Skeletal muscle tissue (tissue), 4 donors: Measurements from ENCODE around the gene TENM3. TPM values are rescaled to one million over a fixed set of nuclear protein-coding genes. Genes with fewer than 3 reads are reported as not detected.
"Not testable (repeated sequence)": the region's sequence is repeated elsewhere in the genome, so short reads cannot be mapped to it uniquely, and the experiment has no call there.

Source experiments
- H3K27ac ChIP-seq: one replicate; pipeline ENCODE4 v1.7.0; 2013; ENCODE audit warnings: mild to moderate bottlenecking, low read depth, low read length, inconsistent platforms
- H3K27me3 ChIP-seq, 3 donors: one replicate each; pipeline ENCODE4 v1.7.0; 2013; ENCODE audit warnings: low read length in 3 of 3; ENCODE audit not compliant: control insufficient read depth in 3 of 3, insufficient read depth in 3 of 3
- H3K36me3 ChIP-seq, 3 donors: one replicate each; pipeline ENCODE4 v1.7.0; 2013; ENCODE audit warnings: low read length in 3 of 3; ENCODE audit not compliant: control insufficient read depth in 3 of 3, insufficient read depth in 3 of 3
- H3K4me1 ChIP-seq, 3 donors: one replicate each; pipeline ENCODE4 v1.7.0; 2013; ENCODE audit warnings: low read length in 3 of 3, mild to moderate bottlenecking in 3 of 3; ENCODE audit not compliant: control insufficient read depth in 3 of 3, insufficient read depth in 3 of 3
- H3K4me3 ChIP-seq, 3 donors: one replicate each; pipeline ENCODE4 v1.7.0; 2013; ENCODE audit warnings: low read length in 3 of 3
- H3K9ac ChIP-seq, 3 donors: one replicate each; pipeline ENCODE4 v1.7.0; 2013; ENCODE audit warnings: low read length in 3 of 3, mild to moderate bottlenecking in 3 of 3, moderate library complexity in 2 of 3, low read depth in 1 of 3
- H3K9me3 ChIP-seq, 3 donors: one replicate each; pipeline ENCODE4 v1.7.0; 2013; ENCODE audit warnings: low read length in 3 of 3; ENCODE audit not compliant: control insufficient read depth in 3 of 3
- total RNA-seq: library from RNA; depleted of rRNA; stranded (reverse); fragments of >200 nt; gene quantifications from one replicate; pipeline ENCODE4 v1.2.3, GENCODE V29; 2014
- donor health status: Osteomylitis.

The TENM3 gene
- total RNA-seq, 1 donor from 2014 or later = 29.7 TPM

GRCh38 chr4:182814065-182814464 is 570.9 kb downstream of the TENM3 start:
- H3K36me3 ChIP-seq, H3K9ac ChIP-seq, H3K9me3 ChIP-seq, H3K27me3 ChIP-seq, H3K4me1 ChIP-seq, H3K27ac ChIP-seq, H3K4me3 ChIP-seq: not testable (repeated sequence)

- H3K27ac ChIP-seq = no peak overlapping the region
- no peaks in the 10 kb centered on the region for H3K9me3 ChIP-seq
- H3K9ac ChIP-seq = no peak overlapping the region
- no peaks in the 10 kb centered on the region for H3K36me3 ChIP-seq
- no peaks in the 10 kb centered on the region for H3K4me1 ChIP-seq
- H3K4me3 ChIP-seq = no peak overlapping the region
- H3K27me3 ChIP-seq = no peaks in the 10 kb centered on the region
Observed at GRCh38 chr4:182818926-182819730, 575.9 kb downstream of the TENM3 start.

GRCh38 chr4:182819751-182820150 is 576.5 kb downstream of the TENM3 start:
- no peak overlapping the region for H3K9ac ChIP-seq
- H3K4me1 ChIP-seq = no peaks in the 10 kb centered on the region
- H3K27ac ChIP-seq = no peak overlapping the region
- no peaks in the 10 kb centered on the region for H3K36me3 ChIP-seq
- no peaks in the 10 kb centered on the region for H3K9me3 ChIP-seq
- no peaks in the 10 kb centered on the region for H3K27me3 ChIP-seq
- H3K4me3 ChIP-seq = no peak overlapping the region

- Histone ChIP-seq H3K27me3 (no peaks in the 10 kb centered on the region), H3K4me3 (no peak overlapping the region), H3K9me3 (no peaks in the 10 kb centered on the region), H3K27ac (no peak overlapping the region), H3K9ac (no peak overlapping the region), H3K4me1 (no peaks in the 10 kb centered on the region), H3K36me3 (no peaks in the 10 kb centered on the region)
Observed at GRCh38 chr4:182822554-182822953, 579.4 kb downstream of the TENM3 start.

- Histone ChIP-seq H3K4me1 (no peaks in the 10 kb centered on the region), H3K4me3 (no peak overlapping the region), H3K27me3 (peaks cover 0 to 5% (median 0%) of the 10 kb centered on the region in 3 donors), H3K9ac (no peak overlapping the region), H3K9me3 (no peaks in the 10 kb centered on the region), H3K36me3 (no peaks in the 10 kb centered on the region), H3K27ac (no peak overlapping the region)
Observed at GRCh38 chr4:182823576-182823975, 580.4 kb downstream of the TENM3 start.

GRCh38 chr4:182825003-182825402 is 581.8 kb downstream of the TENM3 start:
- Histone ChIP-seq H3K9me3 (no peaks in the 10 kb centered on the region), H3K27me3 (peaks cover 0 to 8% (median 0%) of the 10 kb centered on the region in 3 donors), H3K4me1 (no peaks in the 10 kb centered on the region), H3K4me3 (no peak overlapping the region), H3K36me3 (no peaks in the 10 kb centered on the region), H3K9ac (no peak overlapping the region), H3K27ac (no peak overlapping the region)

- Histone ChIP-seq H3K36me3 (no peaks in the 10 kb centered on the region), H3K27ac (no peak overlapping the region), H3K4me1 (no peaks in the 10 kb centered on the region), H3K9me3 (peaks cover 0 to 2% (median 0%) of the 10 kb centered on the region in 3 donors), H3K9ac (no peak overlapping the region), H3K4me3 (no peak overlapping the region), H3K27me3 (peaks cover 0 to 9% (median 0%) of the 10 kb centered on the region in 3 donors)
Observed at GRCh38 chr4:182825786-182826185, 582.6 kb downstream of the TENM3 start.

GRCh38 chr4:182826391-182826790 is 583.2 kb downstream of the TENM3 start:
- Histone ChIP-seq H3K27me3 (peaks cover 0 to 9% (median 0%) of the 10 kb centered on the region in 3 donors), H3K4me1 (no peaks in the 10 kb centered on the region), H3K9me3 (peaks cover 0 to 2% (median 0%) of the 10 kb centered on the region in 3 donors), H3K36me3 (no peaks in the 10 kb centered on the region), H3K4me3 (no peak overlapping the region), H3K9ac (no peak overlapping the region), H3K27ac (no peak overlapping the region)

GRCh38 chr4:182827166-182827565 is 584.0 kb downstream of the TENM3 start:
- H3K27ac ChIP-seq = no peak overlapping the region
- H3K9me3 ChIP-seq = peaks cover 0 to 2% (median 0%) of the 10 kb centered on the region in 3 donors
- no peaks in the 10 kb centered on the region for H3K4me1 ChIP-seq
- H3K9ac ChIP-seq = no peak overlapping the region
- H3K36me3 ChIP-seq = no peaks in the 10 kb centered on the region
- peaks cover 0 to 9% (median 0%) of the 10 kb centered on the region in 3 donors for H3K27me3 ChIP-seq
- no peak overlapping the region for H3K4me3 ChIP-seq

- Histone ChIP-seq H3K9ac (no peak overlapping the region), H3K36me3 (no peaks in the 10 kb centered on the region), H3K27me3 (peaks cover 0 to 12% (median 2%) of the 10 kb centered on the region in 3 donors), H3K27ac (no peak overlapping the region), H3K4me1 (no peaks in the 10 kb centered on the region), H3K9me3 (peaks cover 0 to 2% (median 0%) of the 10 kb centered on the region in 3 donors), H3K4me3 (no peak overlapping the region)
Observed at GRCh38 chr4:182827954-182828353, 584.8 kb downstream of the TENM3 start.
